Right lobe of liver (tissue), 4 donors: ENCODE data around the gene NNT.

Source experiments
- POLR2A ChIP-seq: fragments of 450-650 bp; IDR thresholded peaks from one replicate; pipeline ENCODE4 v1.6.1; 2017; ENCODE audit warnings: antibody characterized with exemption, mild to moderate bottlenecking
- TF ChIP-seq, protein P1 (sequence below), 4 donors: fragments of 200-600 bp in 3 of 4; fragments of 450-650 bp in 1 of 4; IDR thresholded peaks; one replicate each; pipeline versions ENCODE4 v1.5.1 to v1.8.0; 2016 to 2022; ENCODE audit warnings: antibody characterized with exemption in 4 of 4, mild to moderate bottlenecking in 2 of 4
- donor health status: DM: no; HTN: no; CAD: no.
- donor health status: DM: no; HTN: no; CAD: no.
- donor health status: DM: no; HTN: yes; CAD: no.

DNA sequence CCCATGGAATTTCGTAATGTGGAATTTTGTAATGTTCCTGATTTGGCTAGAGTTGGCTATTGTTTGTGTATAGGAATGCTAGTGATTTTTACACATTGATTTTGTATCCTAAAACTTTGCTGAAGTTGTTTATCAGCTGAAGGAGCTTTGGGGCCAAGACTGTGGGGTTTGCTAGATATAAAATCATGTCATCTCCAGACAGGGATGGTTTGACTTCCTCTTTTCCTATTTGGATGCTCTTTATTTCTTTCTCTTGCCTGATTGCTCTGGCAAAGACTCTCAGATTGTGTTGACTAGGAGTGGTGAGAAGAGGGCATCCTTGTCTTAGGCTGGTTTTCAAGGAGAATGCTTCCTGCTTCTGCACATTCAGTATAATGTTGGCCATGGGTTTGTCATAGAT is 91.0 kb downstream of the NNT start:
- TF ChIP-seq, protein P1, sequence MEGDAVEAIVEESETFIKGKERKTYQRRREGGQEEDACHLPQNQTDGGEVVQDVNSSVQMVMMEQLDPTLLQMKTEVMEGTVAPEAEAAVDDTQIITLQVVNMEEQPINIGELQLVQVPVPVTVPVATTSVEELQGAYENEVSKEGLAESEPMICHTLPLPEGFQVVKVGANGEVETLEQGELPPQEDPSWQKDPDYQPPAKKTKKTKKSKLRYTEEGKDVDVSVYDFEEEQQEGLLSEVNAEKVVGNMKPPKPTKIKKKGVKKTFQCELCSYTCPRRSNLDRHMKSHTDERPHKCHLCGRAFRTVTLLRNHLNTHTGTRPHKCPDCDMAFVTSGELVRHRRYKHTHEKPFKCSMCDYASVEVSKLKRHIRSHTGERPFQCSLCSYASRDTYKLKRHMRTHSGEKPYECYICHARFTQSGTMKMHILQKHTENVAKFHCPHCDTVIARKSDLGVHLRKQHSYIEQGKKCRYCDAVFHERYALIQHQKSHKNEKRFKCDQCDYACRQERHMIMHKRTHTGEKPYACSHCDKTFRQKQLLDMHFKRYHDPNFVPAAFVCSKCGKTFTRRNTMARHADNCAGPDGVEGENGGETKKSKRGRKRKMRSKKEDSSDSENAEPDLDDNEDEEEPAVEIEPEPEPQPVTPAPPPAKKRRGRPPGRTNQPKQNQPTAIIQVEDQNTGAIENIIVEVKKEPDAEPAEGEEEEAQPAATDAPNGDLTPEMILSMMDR (IDR thresholded peaks at IDR 0.05) = no peak
- no peak for TF ChIP-seq POLR2A
